Renal cortical epithelial cell (primary cell): ENCODE measurements around the gene CFTR. TPM values are rescaled to one million over a fixed set of nuclear protein-coding genes. Genes with fewer than 3 reads are reported as not detected.
A peak's percentile ranks its signal among the peaks of the same experiment; 100 is the strongest.
"Not testable (repeated sequence)": the region's sequence is repeated elsewhere in the genome, so short reads cannot be mapped to it uniquely, and the experiment has no call there.

Experiments
- DNase-seq: peaks from one replicate; pipeline ENCODE4 v3.0.0-alpha.2; 2011; ENCODE audit warnings: low read depth
- total RNA-seq: library from RNA; depleted of rRNA; stranded (reverse); fragments of >200 nt; gene quantifications from 2 replicates; pipeline ENCODE4 v1.2.3, GENCODE V29; 2014

Gene CFTR
- total RNA-seq, 1 donor from 2014 or later, result 10.9 TPM

DNA sequence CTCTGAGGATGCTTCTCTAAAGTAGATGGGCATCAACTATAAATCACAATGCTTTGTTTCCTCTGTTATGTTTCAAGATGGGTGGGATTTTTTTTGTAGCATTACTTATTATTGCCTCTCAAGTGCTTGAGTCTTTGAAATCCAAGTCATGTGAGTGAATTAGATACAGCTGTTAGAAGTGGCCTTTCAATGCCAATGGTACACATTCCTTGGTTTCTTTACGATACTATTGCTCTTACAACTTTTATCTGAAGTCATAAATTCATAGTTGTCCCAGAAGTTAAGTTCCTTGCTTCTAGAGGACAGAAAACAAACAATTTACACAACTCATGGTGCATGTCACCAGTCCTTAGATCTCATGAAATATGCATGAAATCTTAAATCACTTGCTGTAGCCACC, 15.5 kb downstream of the CFTR start:
- DNase-seq, result no peak

GRCh38 chr7:117502331-117502730, 22.5 kb downstream of the CFTR start:
- DNase-seq, result no peak

DNA sequence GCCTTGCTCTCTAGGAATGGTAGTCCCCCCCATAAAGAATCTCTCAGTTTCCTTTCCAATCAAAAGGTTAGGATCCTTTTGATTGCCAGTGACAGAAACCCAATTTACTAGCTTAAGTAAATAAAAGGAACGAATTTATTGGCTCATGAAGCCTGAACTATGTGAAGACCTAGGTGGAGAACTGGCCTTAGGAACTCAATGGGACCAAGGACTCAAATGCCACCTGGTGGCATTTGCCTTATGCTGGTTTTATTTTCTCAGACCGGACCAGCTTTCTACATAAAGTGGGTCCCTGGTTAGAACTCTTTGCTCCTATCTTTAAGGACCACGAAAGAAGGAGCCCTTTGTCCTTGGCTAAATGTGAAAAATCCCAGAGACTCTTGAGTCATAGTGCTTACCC, 25.4 kb downstream of the CFTR start:
- DNase-seq, result no peak

DNA sequence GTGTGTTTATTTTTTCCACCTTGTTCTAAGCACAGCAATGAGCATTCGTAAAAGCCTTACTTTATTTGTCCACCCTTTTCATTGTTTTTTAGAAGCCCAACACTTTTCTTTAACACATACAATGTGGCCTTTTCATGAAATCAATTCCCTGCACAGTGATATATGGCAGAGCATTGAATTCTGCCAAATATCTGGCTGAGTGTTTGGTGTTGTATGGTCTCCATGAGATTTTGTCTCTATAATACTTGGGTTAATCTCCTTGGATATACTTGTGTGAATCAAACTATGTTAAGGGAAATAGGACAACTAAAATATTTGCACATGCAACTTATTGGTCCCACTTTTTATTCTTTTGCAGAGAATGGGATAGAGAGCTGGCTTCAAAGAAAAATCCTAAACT, 28.9 kb downstream of the CFTR start:
- no peak for DNase-seq

- not testable (repeated sequence) for DNase-seq
These were observed 37.4 kb downstream of the CFTR start for GRCh38 chr7:117517194-117517593.

GRCh38 chr7:117530390-117530789, 50.6 kb downstream of the CFTR start:
- DNase-seq, result no peak

GRCh38 chr7:117531595-117532244, 51.9 kb downstream of the CFTR start:
- DNase-seq, result peak; percentile 23

GRCh38 chr7:117538053-117538452, 58.2 kb downstream of the CFTR start:
- no peak for DNase-seq

DNA sequence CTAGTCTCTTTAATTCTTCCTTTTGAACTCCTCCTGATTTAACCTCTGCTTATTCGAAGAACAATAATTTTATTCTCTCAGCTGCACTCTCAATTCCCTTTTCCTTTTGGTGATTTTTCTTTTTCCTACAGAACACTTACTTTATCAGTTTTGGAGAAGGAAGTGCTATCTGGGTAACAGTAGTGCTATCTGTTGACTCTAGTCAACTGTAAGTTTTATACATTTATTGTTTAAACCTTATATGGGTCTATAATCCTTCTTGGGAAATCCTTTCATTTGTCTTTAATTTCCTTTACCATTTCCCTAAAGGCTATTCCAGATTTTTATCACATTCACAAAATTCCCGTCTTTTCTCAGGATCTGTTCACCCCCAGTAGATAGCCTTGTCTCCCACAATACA, 64.2 kb downstream of the CFTR start:
- DNase-seq, result no peak

DNA sequence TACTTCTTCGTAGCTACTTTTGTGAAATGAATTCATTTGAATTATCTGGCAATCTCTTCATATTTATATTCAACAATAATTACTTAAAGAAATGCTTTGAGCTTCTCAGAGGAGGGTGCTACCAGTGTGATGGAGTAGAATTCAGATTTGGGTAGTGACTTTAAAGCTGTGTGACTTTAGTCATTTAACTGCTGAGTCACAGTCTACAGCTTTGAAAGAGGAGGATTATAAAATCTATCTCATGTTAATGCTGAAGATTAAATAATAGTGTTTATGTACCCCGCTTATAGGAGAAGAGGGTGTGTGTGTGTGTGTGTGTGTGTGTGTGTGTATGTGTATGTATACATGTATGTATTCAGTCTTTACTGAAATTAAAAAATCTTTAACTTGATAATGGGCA, 68.2 kb downstream of the CFTR start:
- no peak for DNase-seq

DNA sequence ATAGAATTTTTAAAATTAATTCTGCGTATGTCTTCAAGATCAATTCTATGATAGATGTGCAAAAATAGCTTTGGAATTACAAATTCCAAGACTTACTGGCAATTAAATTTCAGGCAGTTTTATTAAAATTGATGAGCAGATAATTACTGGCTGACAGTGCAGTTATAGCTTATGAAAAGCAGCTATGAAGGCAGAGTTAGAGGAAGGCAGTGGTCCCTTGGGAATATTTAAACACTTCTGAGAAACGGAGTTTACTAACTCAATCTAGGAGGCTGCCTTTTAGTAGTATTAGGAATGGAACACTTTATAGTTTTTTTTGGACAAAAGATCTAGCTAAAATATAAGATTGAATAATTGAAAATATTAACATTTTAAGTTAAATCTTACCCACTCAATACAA, 70.8 kb downstream of the CFTR start:
- DNase-seq, result no peak

DNA sequence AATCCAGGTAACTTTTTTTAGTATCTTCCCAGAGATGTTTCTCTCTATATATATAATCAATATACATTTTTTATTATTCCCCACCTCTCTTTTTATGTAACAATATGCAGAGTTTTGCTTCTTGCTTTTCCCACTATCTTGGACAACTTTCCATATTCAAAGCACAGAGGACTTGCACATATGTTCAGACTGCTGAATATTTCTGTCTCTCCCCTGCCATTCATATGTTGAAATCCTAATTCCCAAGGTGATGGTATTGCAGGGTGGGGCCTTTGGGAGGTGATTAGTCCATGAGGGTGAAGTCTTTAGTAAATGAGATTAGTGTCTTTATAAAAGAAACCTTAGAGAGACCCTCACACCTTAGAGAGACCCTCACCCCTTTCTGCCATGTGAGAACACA, 72.8 kb downstream of the CFTR start:
- no peak for DNase-seq

DNA sequence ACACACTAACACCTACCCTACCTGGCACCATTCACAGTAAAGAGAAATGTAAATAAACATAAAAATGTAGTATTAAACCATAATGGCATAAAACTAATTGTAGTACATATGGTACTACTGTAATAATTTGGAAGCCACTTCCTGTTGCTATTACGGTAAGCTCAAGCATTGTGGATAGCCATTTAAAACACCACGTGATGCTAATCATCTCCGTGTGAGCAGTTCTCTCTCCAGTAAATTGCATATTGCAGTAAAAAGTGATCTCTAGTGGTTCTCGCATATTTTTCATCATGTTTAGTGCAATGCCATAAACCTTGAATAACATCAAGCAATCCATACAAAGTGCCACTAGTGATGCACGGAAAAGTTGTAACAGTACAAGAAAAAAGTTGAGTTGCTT, 75.4 kb downstream of the CFTR start:
- DNase-seq, result no peak

GRCh38 chr7:117559391-117559790, 79.6 kb downstream of the CFTR start:
- no peak for DNase-seq

DNA sequence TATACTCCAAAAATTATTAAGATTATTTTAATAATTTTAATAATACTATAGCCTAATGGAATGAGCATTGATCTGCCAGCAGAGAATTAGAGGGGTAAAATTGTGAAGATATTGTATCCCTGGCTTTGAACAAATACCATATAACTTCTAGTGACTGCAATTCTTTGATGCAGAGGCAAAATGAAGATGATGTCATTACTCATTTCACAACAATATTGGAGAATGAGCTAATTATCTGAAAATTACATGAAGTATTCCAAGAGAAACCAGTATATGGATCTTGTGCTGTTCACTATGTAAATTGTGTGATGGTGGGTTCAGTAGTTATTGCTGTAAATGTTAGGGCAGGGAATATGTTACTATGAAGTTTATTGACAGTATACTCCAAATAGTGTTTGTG, 80.2 kb downstream of the CFTR start:
- DNase-seq, result no peak

DNA sequence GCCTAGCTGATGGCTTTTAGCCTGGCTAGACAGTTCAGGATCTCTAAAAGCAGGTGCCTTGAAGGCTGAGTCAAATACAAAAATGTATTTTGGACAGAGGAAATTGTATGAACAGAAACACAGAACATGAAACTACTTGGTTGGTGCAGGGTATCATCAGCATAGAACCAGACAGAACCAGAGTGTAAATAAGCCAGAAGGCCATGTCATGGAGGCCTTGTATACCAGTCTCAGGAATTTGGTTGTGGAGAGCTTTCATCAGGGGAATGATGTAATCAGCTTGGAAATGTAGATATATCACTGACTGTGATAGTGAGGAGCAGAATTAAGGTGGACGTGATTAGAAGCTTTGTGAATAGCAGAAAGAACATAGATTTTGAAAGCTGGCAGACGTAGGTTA, 82.9 kb downstream of the CFTR start:
- DNase-seq, result no peak

DNA sequence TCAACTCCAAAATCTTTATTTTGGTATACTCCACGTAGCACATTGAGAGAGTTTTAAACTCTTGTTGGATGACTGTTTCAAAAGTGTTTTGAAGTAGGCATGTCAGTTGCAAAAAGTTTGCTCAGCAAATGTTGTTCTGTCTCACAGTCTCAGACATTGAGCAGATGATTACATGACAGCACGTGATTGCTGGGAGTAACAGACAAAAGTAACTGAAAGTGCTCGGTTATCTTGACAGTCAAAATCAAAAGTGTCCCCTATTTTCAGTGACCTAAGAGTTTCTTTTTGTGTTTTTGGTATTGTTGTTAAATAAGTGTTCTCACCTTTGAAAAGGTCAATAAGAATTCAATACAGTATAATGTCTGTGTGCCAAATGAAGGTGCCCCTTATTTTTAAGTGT, 84.3 kb downstream of the CFTR start:
- peak; percentile 2 for DNase-seq

DNA sequence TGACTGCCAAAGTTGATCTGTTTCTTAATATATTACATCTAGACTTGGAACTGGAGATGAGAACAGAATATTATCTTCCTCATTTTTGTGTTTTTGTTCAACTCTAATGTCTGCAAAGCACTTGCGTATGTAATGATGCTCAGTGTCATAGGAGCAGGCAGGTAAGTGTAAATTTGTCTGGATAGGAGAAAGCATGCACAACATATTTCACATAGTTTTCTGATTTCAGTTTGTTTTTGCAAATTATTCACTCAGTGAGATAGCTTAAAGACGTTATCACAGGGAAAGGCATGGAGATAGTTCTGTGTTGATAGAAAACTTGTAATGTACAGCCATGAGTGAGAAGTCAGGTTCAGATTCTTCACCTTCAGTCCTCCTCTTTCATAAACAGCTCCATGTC, 84.8 kb downstream of the CFTR start:
- DNase-seq, result no peak

- no peak for DNase-seq
These were observed 85.4 kb downstream of the CFTR start for GRCh38 chr7:117565226-117565625.

GRCh38 chr7:117567781-117568180, 88.0 kb downstream of the CFTR start:
- DNase-seq, result no peak

- DNase-seq, result no peak
These were observed 93.2 kb downstream of the CFTR start for GRCh38 chr7:117572856-117573620.

- DNase-seq, result no peak
These were observed 101.6 kb downstream of the CFTR start for GRCh38 chr7:117581424-117581823.

- DNase-seq, result peak; percentile 33
These were observed 102.4 kb downstream of the CFTR start for GRCh38 chr7:117582219-117582704.

- no peak for DNase-seq
These were observed 108.1 kb downstream of the CFTR start for GRCh38 chr7:117587931-117588330.
